Measurements from ENCODE around the gene USP48.

DNA sequence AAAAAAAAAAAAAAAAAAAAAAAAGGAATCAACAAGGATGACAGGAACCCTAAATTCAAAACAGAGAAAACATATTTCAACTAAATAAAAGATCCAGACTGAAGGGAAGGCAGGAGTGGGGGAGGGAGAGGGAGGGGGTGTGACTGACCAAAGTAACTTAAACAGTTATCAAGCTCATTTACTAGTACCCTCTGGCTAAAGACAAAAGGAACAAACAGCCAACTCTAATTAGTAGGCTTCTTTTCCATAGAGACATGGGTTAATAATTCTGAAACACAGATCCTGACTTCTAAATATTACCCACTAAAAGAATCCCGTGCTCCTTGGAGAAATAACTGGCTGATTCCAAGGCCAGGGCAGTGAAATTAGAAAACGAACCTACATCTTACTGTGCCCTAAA is 23.8 kb downstream of the USP48 start:
- TF ChIP-seq, protein P1, sequence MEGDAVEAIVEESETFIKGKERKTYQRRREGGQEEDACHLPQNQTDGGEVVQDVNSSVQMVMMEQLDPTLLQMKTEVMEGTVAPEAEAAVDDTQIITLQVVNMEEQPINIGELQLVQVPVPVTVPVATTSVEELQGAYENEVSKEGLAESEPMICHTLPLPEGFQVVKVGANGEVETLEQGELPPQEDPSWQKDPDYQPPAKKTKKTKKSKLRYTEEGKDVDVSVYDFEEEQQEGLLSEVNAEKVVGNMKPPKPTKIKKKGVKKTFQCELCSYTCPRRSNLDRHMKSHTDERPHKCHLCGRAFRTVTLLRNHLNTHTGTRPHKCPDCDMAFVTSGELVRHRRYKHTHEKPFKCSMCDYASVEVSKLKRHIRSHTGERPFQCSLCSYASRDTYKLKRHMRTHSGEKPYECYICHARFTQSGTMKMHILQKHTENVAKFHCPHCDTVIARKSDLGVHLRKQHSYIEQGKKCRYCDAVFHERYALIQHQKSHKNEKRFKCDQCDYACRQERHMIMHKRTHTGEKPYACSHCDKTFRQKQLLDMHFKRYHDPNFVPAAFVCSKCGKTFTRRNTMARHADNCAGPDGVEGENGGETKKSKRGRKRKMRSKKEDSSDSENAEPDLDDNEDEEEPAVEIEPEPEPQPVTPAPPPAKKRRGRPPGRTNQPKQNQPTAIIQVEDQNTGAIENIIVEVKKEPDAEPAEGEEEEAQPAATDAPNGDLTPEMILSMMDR (conservative IDR thresholded peaks at IDR 0.05; ENCODE audit: low read length) = no peak
- TF ChIP-seq EZH2phosphoT487 (IDR thresholded peaks at IDR 0.05; ENCODE audit: borderline replicate concordance) = no peak
